Endodermal cell (in vitro differentiated cells): ENCODE results near the gene TTK. TPM values are rescaled to one million over a fixed set of nuclear protein-coding genes. Genes with fewer than 3 reads are reported as not detected.
A peak's percentile ranks its signal among the peaks of the same experiment; 100 is the strongest.
"Not testable (repeated sequence)": the region's sequence is repeated elsewhere in the genome, so short reads cannot be mapped to it uniquely, and the experiment has no call there.

ENCODE experiments used
- DNase-seq: peaks from one replicate; pipeline ENCODE4 v3.0.0-alpha.2; 2017
- H3K27ac ChIP-seq: 2 replicates; pipeline ENCODE4 v1.5.1; 2013; ENCODE audit warnings: mild to moderate bottlenecking, low read depth, low read length, moderate library complexity
- H3K27me3 ChIP-seq: 2 replicates; pipeline ENCODE4 v1.6.1; 2013; ENCODE audit warnings: mild to moderate bottlenecking, low read length, moderate library complexity; ENCODE audit not compliant: insufficient read depth, control insufficient read depth, poor library complexity, severe bottlenecking
- H3K36me3 ChIP-seq: 2 replicates; pipeline ENCODE4 v1.7.0; 2013; ENCODE audit warnings: mild to moderate bottlenecking, low read length, moderate library complexity; ENCODE audit not compliant: control insufficient read depth, insufficient read depth
- H3K4me1 ChIP-seq: one replicate; pipeline ENCODE4 v1.7.0; 2013; ENCODE audit warnings: low read length; ENCODE audit not compliant: control insufficient read depth, insufficient read depth
- H3K4me3 ChIP-seq: 2 replicates; pipeline ENCODE4 v1.5.1; 2013; ENCODE audit warnings: mild to moderate bottlenecking, low read length, moderate library complexity
- H3K9ac ChIP-seq: 2 replicates; pipeline ENCODE4 v1.6.1; 2013; ENCODE audit warnings: mild to moderate bottlenecking, low read length, moderate library complexity; ENCODE audit not compliant: poor library complexity, severe bottlenecking; ENCODE audit errors: extremely low read depth
- H3K9me3 ChIP-seq: 2 replicates; pipeline ENCODE4 v1.6.1; 2013; ENCODE audit warnings: mild to moderate bottlenecking, low read length, moderate library complexity; ENCODE audit not compliant: control insufficient read depth
- H3K27ac Mint-ChIP-seq: 2 replicates; pipeline ENCODE4 v1.8.0; 2020; ENCODE audit warnings: mixed read lengths
- H3K27me3 Mint-ChIP-seq: 2 replicates; pipeline ENCODE4 v1.8.0; 2021; ENCODE audit warnings: mild to moderate bottlenecking, mixed read lengths; ENCODE audit not compliant: insufficient read depth
- H3K36me3 Mint-ChIP-seq: 2 replicates; pipeline ENCODE4 v1.8.0; 2020; ENCODE audit warnings: low read depth, mixed read lengths
- H3K4me1 Mint-ChIP-seq: 2 replicates; pipeline ENCODE4 v1.8.0; 2020; ENCODE audit warnings: mixed read lengths
- H3K4me3 Mint-ChIP-seq: 2 replicates; pipeline ENCODE4 v1.8.0; 2020; ENCODE audit warnings: mild to moderate bottlenecking, moderate library complexity, mixed read lengths
- H3K9me3 Mint-ChIP-seq: 2 replicates; pipeline ENCODE4 v1.8.0; 2020; ENCODE audit warnings: mild to moderate bottlenecking, mixed read lengths
- CTCF ChIP-seq: fragments of 200-600 bp; sonication (generic); conservative IDR thresholded peaks from 2 replicates; pipeline ENCODE4 v1.5.0; 2021; ENCODE audit warnings: antibody characterized with exemption, mild to moderate bottlenecking
- WGBS, 2 experiments: methylation state at CpG; one replicate each; pipeline versions ENCODE4 v1.1.5 to v1.1.7; 2013; ENCODE audit warnings: missing lambda C conversion rate in 2 of 2, mixed read lengths in 1 of 2; ENCODE audit not compliant: insufficient coverage in 1 of 2, insufficient read length in 1 of 2; 5-methylcytosine and 5-hydroxymethylcytosine counted together
- total RNA-seq, 2 donors: library from RNA; stranded (reverse); fragmentation: NEBNext Ultra II Directional in 1 of 2; extraction: Animal tissue kit (Norgen Biotek cat#: 25700) in 1 of 2; gene quantifications; 2 replicates in 1 of 2; 3 replicates in 1 of 2; pipeline ENCODE4 v1.2.1, GENCODE V29; 2021

Gene TTK
- total RNA-seq, 2 donors from 2014 or later: 31.5 to 45.0 TPM

DNA sequence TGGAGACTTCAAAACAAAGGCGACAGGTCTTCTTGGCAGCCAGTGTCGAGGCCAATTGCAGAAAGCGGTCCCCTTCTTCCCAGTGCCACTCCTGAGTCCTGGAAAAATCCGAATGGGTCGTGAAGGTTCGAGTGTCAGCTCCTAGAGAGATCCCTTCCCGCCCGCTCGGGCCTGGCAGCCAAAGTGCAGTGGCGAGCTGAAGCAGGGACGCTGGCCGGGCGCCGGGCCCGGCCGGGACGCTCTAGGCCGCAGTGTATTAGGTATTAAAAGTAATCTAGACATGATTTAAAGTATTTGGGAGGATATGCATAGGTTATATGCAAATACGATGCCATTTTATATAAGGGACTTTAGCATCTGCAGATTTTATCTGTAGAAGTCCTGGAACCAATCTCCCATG, 66.0 kb downstream of the TTK start:
- H3K9me3 Mint-ChIP-seq, H3K9ac ChIP-seq, H3K4me3 Mint-ChIP-seq, H3K27ac Mint-ChIP-seq, H3K27me3 Mint-ChIP-seq, H3K36me3 Mint-ChIP-seq, H3K4me1 ChIP-seq, H3K4me3 ChIP-seq, H3K4me1 Mint-ChIP-seq, H3K9me3 ChIP-seq, H3K36me3 ChIP-seq, H3K27me3 ChIP-seq, H3K27ac ChIP-seq, DNase-seq: not testable (repeated sequence)
- WGBS, 2 experiments: 89 to 93% methylated on average over 12 to 19 of the region's 19 CpGs

DNA sequence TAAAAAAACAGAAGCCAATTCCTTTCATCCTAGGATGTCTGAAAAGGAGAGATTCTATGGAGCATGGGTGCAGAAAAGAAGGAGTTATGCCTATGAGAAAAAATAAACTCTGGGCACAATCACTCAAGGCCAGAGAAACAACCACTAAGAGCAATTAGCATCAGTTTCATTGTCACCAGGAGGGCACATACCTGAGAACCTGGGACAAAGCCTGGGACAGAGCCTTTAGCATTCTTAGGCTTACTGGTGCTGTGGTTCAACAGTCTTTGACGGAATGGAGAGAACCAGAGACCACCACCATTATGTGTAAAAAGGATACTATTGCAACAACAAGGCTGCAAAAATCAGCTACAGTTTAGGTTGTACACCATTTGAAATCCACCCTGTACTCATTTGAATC, 72.6 kb downstream of the TTK start:
- Histone ChIP-seq H3K27me3 (no peaks in the 10 kb centered on the region), H3K9me3 (no peaks in the 10 kb centered on the region), H3K9ac (no peak overlapping the region), H3K4me3 (no peak overlapping the region), H3K36me3 (no peaks in the 10 kb centered on the region), H3K4me1 (no peaks in the 10 kb centered on the region), H3K27ac (no peak overlapping the region)
- H3K4me1 Mint-ChIP-seq: no peaks in the 10 kb centered on the region
- H3K27me3 Mint-ChIP-seq: no peaks in the 10 kb centered on the region
- no peak overlapping the region for H3K4me3 Mint-ChIP-seq
- no peak for TF ChIP-seq CTCF
- peak; percentile 62 for DNase-seq
- H3K9me3 Mint-ChIP-seq: no peaks in the 10 kb centered on the region
- no peaks in the 10 kb centered on the region for H3K36me3 Mint-ChIP-seq
- no peak overlapping the region for H3K27ac Mint-ChIP-seq
- 91 to 100% methylated on average over 1 of the region's 1 CpG for WGBS, 2 experiments

DNA sequence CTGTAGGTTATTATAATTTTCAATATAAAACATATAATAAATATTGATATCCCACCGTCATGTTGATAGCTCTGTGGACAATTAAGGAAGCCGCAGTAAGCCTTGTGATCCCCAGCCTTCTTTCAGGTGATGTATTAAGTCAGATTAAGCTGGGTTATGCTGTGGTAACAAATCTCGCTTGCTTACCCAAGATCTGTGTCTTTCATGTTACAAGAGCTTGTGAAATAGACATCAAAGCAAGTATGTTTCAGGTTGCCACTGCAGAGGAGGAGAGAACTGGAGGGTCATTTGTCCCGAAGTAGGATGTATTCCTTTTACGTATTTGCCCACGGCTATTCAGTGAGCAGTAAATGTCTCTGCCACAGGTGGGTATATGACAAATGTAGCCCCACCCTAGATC, 84.2 kb downstream of the TTK start:
- no peak overlapping the region for H3K9ac ChIP-seq
- H3K36me3 Mint-ChIP-seq: no peaks in the 10 kb centered on the region
- no peak overlapping the region for H3K27ac ChIP-seq
- no peaks in the 10 kb centered on the region for H3K4me1 Mint-ChIP-seq
- no peaks in the 10 kb centered on the region for H3K36me3 ChIP-seq
- H3K4me3 ChIP-seq: no peak overlapping the region
- no peaks in the 10 kb centered on the region for H3K4me1 ChIP-seq
- H3K27ac Mint-ChIP-seq: no peak overlapping the region
- no peaks in the 10 kb centered on the region for H3K9me3 Mint-ChIP-seq
- H3K27me3 Mint-ChIP-seq: no peaks in the 10 kb centered on the region
- 87 to 91% methylated on average over 2 to 6 of the region's 6 CpGs for WGBS, 2 experiments
- H3K9me3 ChIP-seq: no peaks in the 10 kb centered on the region
- no peak for DNase-seq
- TF ChIP-seq CTCF: no peak
- H3K4me3 Mint-ChIP-seq: no peak overlapping the region
- H3K27me3 ChIP-seq: no peaks in the 10 kb centered on the region

- H3K27me3 Mint-ChIP-seq: no peaks in the 10 kb centered on the region
- H3K27ac Mint-ChIP-seq: no peak overlapping the region
- no peaks in the 10 kb centered on the region for H3K27me3 ChIP-seq
- no peak for DNase-seq
- peaks cover 2% of the 10 kb centered on the region for H3K4me1 Mint-ChIP-seq
- H3K4me3 ChIP-seq: no peak overlapping the region
- H3K4me1 ChIP-seq: no peaks in the 10 kb centered on the region
- no peak for TF ChIP-seq CTCF
- no peaks in the 10 kb centered on the region for H3K9me3 Mint-ChIP-seq
- no peak overlapping the region for H3K9ac ChIP-seq
- H3K36me3 ChIP-seq: no peaks in the 10 kb centered on the region
- H3K27ac ChIP-seq: no peak overlapping the region
- no peaks in the 10 kb centered on the region for H3K9me3 ChIP-seq
- H3K4me3 Mint-ChIP-seq: no peak overlapping the region
- no peaks in the 10 kb centered on the region for H3K36me3 Mint-ChIP-seq
These were observed 87.1 kb downstream of the TTK start for GRCh38 chr6:80091506-80091905.
